COLO668 (cell line): Measurements from ENCODE around the gene CORO1C.
"Not testable (repeated sequence)": the region's sequence is repeated elsewhere in the genome, so short reads cannot be mapped to it uniquely, and the experiment has no call there.

Experiments
- DNase-seq: peaks from one replicate; lab custom pipeline; 2025; ENCODE audit not compliant: unreplicated experiment; lab: John Stamatoyannopoulos, UW

CORO1C gene

DNA sequence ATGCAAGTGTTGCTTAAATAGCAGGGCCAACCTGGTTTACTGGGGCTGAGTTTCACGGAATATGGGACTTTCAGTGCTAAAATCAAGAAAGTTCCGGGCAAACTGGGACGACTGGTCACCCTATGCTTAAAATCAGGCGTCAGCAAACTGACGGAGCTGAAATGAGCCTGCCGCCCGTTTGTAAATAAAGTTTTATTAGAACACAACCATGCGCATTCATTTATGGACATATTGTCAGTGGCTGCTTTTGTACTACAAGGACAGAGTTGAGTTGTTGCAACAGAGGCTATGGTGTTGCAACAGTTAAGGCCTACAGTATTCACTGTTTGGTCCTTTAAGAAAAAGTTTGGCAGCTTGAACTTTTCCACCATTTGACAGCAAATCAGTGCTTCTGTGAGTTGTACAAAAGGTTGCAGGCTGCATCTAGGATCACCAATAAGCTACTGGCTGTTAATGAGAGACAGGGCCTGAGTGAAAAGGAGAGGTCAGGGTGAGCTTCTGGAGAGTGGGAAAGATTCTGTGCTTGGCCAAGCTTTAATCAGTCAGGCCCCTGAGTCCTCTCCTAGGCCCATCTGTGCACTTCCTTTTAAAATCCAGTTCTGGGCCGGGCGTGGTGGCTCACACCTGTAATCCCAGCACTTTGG lies 111.0 kb downstream of the CORO1C start:
- no peak for DNase-seq

DNA sequence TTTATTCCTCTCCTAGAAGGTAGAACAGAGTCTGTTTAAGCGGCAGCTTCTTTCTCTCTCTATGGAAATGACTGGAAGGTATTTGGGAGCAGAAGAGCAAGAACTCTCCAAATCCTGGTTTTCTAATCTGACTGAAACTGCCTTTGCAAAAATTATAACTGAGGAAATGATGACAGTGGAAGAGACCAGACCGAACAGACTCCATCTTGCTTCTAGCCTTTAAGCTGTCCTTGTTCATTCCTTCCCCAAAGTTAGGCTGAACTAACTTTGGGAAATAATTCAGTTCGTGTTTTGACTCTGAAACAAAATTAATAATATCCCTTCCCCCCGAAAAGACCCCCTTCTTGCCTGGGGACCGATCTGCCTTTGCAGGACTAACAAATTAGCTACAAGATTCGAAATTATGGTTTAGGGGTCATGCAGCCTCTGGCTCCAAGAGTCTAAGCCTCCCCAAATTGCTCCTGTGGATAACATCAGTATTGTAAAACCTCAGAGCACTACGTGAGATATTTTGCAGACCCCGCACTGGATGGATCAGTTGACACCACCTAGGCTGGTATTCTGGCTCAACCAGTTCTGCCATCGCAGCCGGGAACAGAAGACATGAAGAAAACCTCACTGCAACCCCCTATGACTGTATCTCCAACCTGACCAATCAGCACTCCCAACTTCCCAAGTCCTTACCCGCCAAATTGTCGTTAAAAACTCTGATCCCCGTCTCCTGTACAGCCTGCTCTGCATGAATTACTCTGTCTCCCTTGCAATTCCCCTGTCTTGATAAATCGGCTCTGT lies 111.8 kb downstream of the CORO1C start:
- no peak for DNase-seq

DNA sequence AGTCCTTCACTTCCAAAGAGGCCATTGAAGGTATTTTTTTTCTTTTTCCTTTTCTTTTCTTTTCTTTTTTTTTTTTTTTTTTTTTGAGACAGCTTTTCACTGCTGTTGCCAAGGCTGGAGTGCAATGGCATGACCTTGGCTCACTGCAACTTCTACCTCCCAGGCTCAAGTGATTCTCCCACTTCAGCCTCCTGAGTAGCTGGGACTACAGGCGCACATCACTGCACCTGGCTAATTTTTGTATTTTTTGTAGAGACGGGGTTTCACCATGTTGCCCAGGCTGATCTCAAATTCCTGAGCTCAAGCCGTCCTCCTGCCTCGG lies 112.4 kb downstream of the CORO1C start:
- DNase-seq: not testable (repeated sequence)

DNA sequence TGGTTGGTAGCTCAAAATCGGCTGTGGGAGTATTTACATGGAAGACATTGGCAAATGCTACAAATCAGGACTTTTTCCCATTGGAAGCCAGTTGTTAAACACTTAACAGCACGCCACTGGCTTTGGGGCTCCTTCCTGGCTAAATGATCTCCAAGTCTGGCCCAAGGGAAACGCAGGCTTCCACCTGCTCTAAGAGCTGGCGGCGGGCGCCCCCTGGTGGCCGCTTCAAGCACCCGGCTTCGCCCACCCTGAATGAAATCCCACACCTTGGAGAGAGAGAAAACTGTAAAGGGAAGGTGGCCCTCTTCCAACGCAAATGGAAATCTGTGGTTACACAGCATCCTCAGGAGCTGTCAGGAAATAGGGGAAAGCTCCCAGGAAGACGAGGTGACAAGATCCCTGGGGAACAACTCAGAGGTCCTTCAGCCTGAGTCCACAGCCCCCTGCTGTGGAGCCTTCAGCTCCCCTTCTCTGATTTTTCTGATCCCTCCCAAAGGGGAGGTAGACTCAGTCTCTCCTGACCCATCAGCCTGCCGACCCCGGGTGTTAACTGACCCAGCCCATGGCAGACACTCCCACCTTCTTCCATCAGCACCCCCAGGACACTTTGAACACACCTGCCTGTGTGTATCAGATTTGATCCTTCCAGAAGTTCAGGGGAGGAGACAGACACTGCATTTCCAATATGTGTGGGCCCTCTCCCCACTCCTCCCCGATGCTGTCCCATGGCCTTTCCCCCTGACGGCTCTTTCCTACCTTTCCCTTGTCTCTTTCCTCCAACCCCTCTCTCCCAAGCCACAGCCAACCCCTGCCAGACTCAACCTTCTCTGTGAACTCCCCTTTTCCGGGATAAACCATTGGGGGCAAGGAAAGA lies 113.0 kb downstream of the CORO1C start:
- peak; percentile 88 for DNase-seq

DNA sequence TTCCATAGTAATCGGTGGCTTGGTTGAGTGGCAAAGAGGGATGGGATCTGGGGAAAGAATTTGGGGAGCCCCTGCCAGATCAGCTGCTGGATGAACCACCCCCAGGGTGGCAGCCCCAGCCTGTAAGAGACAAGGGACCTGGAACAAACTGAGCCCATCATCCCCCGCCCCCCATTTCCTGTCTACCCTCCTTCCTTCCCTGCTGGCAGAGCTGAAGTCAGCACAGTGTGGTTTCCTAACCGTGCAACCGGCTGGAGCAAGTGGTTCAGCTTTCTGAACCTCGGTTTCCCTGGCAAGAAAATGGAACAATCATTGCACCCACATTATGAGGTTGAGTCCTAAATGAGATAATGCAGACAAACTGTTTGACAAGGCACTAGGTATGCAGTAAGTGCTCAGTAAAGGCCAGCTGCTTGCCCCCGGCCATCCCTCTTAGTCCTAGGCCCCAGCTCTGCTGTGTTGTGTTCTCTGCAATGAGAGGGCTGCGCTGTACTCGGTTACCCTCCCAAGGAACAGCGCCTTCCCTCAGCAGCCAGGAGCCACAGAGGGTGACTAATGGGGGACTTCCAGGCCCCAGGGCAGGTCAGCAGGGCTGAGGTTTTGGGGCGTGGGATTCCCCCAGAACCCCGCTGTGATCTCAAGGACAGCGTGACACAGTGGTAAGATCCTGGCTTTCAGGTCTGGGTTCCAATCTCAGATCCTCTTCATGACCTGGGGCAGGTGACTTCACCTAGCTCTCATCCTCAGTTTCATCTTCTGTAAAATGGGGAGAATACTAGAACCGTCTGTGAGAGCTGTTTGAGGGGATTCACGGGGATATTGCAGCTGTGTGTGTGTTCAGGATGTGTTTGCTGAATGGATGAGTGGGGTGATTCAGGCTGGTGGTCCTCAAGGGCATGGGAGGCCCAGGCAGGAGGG lies 114.1 kb downstream of the CORO1C start:
- DNase-seq: no peak

DNA sequence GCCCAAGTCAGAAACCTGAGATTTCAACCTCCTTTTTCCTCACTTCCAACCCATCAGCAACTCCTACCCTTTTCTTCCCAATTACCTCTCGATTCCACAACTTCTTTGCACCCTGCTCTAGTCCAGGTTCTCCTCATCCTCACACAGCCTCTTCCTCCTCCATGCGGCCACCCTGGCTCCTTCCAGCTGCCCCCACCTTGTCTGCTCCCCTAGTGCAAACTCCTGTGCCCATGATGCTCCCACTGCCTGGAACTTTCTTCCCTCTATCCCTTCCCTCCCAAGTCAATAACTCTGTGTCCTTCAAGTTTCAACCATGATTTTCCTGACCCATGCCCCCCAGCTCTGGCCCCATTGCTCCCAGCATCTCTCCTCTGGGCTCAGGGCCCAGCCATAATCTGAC lies 115.0 kb downstream of the CORO1C start:
- DNase-seq: no peak

DNA sequence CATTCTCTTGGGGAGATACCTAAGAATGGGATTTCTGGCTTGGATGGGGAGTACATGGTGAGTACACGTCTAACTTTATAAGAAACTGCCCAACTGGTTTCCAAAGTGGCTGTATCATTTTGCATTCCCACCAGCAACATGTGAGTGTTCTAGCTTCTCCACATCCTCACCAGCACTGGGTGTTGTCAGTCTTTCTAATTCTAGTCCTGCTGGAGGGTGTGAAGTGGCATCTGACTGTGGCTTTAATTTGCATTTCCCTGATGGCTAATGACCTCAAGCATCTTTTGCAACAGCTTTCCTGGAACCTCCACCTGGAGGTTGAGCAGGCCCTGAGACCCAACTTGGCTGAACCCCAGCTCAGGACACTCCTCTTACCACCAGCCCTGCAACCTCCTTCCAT lies 115.4 kb downstream of the CORO1C start:
- no peak for DNase-seq

DNA sequence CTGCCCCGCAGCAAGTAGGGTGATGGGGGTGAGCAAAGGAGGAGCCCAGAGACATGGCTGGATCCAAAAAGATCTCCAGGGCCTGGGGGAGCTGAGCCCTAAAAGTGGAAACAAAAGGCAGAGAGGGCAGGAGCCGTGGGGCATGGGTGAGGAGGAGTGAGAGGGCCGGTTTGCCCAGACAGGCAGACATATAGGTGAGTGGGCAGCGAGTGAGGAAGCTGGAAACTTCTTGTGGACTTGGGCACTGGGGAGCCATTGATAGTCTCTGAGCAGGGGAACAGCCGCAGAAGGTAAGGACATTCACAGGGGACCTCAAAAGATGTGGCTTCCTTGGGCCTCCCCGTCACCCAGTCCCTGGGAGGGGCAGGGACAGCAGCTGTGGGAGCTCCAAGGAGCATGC lies 116.7 kb downstream of the CORO1C start:
- DNase-seq: no peak

DNA sequence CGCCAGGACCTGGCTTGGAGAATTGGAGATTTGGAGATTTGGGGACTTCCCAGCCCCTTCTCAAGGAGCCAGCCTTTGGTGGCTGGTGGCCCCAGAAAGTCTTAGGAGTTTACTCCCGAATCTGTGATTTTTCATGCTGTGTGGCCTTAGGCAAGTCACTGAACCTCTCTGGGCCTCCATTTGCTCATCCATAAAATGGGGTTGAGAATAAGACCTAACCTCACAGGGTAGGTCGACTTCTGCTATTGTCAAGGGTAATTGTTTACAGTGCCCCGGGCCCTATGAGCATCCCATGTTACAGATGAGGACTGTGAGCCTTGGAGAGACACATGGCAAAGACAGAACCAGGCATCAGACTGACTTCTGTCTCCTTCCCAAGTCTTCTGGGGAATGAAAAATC lies 117.3 kb downstream of the CORO1C start:
- no peak for DNase-seq

DNA sequence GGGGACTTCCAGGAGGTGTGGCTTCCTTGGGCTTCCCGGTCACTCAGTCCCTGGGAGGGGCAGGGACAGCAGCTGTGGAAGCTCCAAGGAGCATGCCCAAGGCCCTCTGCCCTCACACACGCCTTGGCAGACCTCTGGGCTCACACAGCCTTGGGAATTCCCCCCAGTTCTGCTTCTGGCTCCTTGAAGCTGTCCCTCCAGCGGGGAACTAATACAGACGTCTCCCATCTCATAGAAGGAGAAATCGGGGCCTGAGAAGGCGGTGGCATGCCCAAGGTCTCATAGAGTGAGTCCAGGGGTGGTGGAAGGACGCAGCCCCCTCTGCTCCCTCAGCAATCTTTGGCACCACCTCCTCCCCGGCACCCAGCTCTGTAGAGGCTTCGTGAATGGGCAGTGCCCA lies 117.8 kb downstream of the CORO1C start:
- no peak for DNase-seq

DNA sequence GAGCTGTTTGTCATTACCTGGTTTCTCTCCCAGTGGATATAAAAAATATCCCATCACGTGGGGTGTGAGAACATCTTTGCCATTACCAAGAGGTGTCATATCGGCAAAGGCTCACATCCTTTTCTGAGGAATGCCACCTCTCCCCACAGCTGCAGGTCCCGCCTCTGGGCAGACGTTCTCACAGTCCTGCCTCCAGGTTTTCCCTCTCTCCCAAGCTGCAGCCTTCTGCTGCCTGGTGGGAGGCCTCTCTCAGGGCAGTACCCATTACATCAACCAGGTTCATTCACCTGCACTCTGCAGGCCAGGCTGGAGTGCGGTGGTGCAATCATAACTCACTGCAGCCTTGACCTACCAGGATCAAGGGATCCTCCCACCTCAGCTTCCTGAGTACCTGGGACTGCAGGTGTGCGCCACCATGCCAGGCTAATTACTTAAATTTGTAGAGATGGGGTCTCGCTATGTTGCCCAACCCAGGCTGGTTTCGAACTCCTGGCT lies 118.5 kb downstream of the CORO1C start:
- DNase-seq: peak; percentile 46

DNA sequence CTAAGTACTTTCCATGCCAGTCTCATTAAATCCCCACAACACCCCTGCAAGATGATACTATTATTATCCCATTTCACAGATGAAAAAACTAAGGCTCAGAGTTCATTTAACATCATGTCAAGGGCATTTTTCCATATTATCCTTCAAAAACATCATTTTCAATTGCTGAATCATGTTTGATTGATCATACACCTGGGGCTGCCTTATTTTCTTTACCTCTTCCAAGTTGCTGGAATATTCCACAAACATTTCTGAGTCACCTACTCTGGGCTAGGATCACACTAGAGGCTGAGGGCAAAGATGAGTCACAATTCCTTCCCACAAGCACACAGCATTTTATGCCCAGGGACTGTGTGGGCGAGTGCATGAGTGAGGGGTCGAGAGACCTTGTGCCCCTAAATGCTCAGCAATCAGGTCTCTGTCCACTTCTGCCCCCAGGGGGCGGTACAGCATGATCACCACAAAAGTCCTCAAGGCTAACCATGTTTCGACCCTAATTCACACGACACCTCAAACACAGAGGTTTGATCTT lies 119.4 kb downstream of the CORO1C start:
- peak; percentile 36 for DNase-seq

DNA sequence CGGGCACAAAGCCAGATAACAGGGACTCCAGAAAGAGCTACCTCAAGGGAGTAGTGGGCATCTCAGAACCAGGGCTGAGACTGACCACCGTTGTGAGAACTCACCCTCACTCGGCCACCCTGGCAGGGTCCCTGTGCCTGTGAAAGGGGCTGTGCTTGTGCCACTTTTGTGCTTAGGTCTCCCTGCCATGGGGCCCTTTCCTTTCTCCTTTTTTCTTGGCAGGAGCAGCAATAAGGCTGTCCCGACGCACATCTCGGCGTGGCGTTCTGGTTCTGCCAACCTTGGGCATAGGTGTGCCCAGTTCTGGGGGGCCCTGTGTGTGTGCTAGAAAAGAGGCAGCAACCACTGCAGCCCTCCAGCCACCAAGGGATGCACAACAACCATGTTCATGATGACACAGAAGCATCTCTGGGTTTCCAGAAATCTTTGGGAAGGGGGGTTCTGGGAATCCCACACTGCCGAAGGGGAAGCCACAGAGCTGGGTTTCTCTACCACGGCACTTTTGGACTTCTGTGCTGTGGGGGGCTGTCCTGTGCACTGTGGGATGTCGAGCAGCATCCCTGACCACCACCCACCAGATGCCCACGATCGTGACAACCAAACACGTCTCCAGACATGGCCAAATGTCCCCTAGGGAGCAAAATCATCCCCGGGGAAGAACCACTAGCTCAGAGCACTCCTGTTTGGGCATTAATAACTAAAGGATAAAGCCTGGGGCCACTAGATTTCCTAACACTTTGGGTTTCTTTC lies 120.3 kb downstream of the CORO1C start:
- no peak for DNase-seq

DNA sequence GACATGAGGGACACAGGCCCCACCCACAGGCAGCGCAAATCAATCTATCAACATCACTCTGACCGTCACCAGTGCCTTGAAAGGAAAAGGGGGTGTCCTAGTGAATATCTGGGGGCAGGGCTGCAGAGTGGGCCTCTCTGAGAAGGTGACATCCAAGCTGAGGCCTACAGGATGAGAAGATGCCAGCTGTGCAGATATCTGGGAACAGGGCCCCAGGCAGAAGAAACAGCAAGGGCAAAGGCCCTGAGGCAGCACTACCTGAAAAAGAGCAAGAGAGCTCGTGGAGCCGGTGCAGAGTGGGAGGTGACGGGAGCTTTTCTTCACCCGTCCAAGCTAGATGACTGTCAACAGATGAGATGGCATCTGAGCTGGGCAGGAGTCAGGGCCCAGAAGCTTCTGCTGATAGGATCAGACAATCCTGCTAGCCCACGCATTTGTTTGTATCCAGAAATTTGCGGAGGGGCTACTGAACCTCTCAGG lies 120.9 kb downstream of the CORO1C start:
- no peak for DNase-seq

DNA sequence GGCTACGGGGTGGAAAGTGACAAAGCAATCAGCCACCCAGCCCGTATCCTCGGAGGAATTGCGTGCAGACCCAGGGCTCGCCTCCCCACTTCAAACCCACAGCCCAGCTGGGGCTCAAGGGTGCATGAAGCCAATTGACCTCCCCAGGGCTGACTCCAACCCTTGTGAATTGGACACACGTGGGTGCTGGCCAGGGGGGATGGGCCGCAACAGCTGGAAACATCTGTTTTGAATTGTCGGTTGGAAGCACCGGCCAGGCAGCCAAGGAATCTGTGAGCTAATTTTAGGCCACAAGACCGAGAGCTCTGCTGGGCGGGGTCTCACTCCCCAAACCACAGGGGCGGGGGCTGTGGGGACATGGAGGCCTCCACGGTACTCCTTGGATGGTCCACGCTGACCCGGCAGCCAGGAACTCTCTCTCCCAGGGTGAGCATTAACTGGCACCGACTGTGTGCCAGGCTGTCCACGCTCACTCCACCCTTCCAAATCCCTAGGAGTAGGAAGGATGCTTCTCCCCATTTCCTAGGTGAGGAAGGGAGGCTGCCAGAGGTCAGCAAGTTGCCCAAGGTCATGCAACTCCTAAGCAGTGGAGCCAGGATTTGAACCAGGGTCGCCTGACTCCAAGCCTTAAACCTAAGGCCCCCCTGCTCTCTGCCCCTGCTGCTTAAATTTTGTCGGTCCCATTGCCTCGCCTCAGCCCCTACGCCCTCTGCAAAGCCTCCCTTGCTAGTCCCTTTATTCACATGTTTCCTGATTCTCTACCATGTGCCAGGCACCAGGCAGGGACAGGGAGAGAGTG lies 121.6 kb downstream of the CORO1C start:
- no peak for DNase-seq

DNA sequence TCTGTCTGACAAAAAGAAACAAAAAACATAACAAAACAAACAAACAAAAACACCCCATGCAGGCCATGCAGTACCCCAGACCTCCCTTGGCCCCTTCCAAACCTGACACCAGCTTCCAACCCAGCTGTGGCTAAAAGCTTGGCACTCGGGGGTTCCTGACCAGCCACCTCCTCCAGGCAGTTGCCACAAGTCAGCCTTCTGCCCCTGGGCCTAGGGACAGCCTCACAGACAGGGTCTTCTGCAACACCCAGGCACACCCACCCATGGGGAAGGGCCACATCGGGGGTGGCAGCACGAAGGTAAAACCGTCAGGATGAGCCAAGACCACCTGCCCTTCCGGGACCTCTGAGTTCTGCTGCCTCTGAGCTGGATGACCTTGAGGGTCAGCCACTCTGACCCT lies 122.7 kb downstream of the CORO1C start:
- no peak for DNase-seq

DNA sequence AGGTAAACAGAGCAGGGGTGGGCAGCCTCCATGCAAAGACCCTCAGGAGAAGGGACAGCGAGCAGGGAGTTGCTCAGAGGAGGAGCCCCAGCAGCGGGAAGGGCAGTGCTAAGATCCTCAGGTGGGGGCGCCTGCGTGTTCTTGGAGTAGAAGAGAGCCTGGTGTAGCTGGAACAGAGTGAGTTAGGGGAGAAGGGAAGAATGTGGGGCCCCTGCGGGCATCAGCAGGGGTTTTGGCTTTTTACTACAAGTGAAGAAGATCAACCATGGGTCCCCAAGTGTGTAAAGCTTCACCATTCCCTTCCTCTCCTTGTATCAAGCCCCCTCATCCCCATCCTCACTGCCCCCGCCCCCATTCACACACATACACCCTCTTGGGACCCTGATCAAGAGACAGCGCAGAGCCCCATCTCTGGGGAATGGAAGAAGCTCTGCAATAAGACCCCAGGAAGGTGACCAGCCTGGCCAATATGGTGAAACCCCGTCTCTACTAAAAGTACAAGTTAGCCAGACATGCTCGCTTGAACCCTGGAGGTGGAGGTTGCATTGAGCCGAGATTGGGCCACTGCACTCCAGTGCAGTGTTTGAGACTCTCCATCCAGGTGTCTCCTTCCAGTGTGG lies 123.2 kb downstream of the CORO1C start:
- no peak for DNase-seq

DNA sequence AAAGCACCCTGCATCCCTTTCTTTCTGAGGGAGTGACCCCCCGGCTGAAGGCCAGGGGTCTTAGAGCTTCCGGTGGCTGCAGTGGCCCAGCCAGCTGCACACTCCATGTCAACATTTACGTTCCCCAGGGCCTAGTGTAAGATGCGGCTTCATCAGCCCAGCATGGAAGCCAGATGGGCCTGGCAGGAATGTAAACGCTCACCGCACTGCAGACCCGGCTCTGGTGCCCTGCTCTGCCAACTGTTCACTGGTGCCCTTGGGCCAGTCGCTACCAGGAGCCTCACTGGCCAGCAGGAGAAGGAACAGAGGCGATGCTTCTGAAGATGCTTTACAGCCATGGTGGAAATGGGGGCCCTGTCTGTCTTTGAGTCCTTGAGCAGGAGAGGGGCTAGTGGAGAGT lies 124.8 kb downstream of the CORO1C start:
- DNase-seq: no peak
